Upper lobe of left lung (tissue), 4 donors: ENCODE results near the gene CHPF2.

Experiments used
- CTCF ChIP-seq, 6 experiments: fragments of 450-650 bp in 4 of 6; fragments of 200-600 bp in 2 of 6; sonication (generic) in 2 of 6; IDR thresholded peaks; one replicate each; pipeline ENCODE4 v1.5.1; 2016 to 2019; ENCODE audit warnings: antibody characterized with exemption in 6 of 6
- POLR2A ChIP-seq, 4 donors: fragments of 450-650 bp; IDR thresholded peaks; one replicate each; pipeline ENCODE4 v1.5.1; 2016 to 2017; ENCODE audit warnings: antibody characterized with exemption in 4 of 4, mild to moderate bottlenecking in 2 of 4
- POLR2AphosphoS5 ChIP-seq, 2 donors: sonication (generic); formaldehyde crosslinking; IDR thresholded peaks; one replicate each; pipeline ENCODE4 v1.5.1; 2017; ENCODE audit warnings: antibody characterized with exemption in 2 of 2

GRCh38 chr7:151233804-151234203 lies 1.5 kb downstream of the CHPF2 start:
- TF ChIP-seq CTCF (IDR thresholded peaks at IDR 0.05), result no peak
- TF ChIP-seq POLR2AphosphoS5 (IDR thresholded peaks at IDR 0.05), result no peak
- TF ChIP-seq POLR2A (IDR thresholded peaks at IDR 0.05), result no peak
